ENCODE measurements around the gene CXCR6.

GRCh38 chr3:45929042-45929679 lies 14.1 kb upstream of the CXCR6 start:
- TF ChIP-seq ELF1 (CRISPR knock-in tag; IDR thresholded peaks at IDR 0.05) (no peak), PRPF4 (IDR thresholded peaks at IDR 0.05; ENCODE audit: low read depth, low read length, poor library complexity, severe bottlenecking) (no peak), ZNF547 (CRISPR knock-in tag; IDR thresholded peaks at IDR 0.05) (no peak), ZNF816 (CRISPR knock-in tag; IDR thresholded peaks at IDR 0.05; ENCODE audit: borderline replicate concordance) (no peak), HDAC6 (IDR thresholded peaks at IDR 0.05; ENCODE audit: low read depth, low read length) (no peak), CTCF (CRISPR knock-in tag; IDR thresholded peaks at IDR 0.05) (peak; percentile 80), ZNF383 (CRISPR knock-in tag; IDR thresholded peaks at IDR 0.05; ENCODE audit: borderline replicate concordance) (no peak), MNT (IDR thresholded peaks at IDR 0.05) (no peak), ZFAT (CRISPR knock-in tag; conservative IDR thresholded peaks at IDR 0.05) (no peak), SYNCRIP (IDR thresholded peaks at IDR 0.05; ENCODE audit: insufficient read depth, low read depth, low read length) (no peak), HMG20B (CRISPR knock-in tag; conservative IDR thresholded peaks at IDR 0.05) (no peak), ZNF501 (CRISPR knock-in tag; IDR thresholded peaks at IDR 0.05) (no peak)
- TF ChIP-seq, protein P1, sequence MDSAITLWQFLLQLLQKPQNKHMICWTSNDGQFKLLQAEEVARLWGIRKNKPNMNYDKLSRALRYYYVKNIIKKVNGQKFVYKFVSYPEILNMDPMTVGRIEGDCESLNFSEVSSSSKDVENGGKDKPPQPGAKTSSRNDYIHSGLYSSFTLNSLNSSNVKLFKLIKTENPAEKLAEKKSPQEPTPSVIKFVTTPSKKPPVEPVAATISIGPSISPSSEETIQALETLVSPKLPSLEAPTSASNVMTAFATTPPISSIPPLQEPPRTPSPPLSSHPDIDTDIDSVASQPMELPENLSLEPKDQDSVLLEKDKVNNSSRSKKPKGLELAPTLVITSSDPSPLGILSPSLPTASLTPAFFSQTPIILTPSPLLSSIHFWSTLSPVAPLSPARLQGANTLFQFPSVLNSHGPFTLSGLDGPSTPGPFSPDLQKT (CRISPR knock-in tag; IDR thresholded peaks at IDR 0.05; ENCODE audit: borderline replicate concordance): no peak
